OCI-M1 (cell line): ENCODE results near the gene NPIPB6.

ENCODE experiments used
- DNase-seq: peaks from one replicate; lab custom pipeline; 2025; lab: John Stamatoyannopoulos, UW

Gene NPIPB6

DNA sequence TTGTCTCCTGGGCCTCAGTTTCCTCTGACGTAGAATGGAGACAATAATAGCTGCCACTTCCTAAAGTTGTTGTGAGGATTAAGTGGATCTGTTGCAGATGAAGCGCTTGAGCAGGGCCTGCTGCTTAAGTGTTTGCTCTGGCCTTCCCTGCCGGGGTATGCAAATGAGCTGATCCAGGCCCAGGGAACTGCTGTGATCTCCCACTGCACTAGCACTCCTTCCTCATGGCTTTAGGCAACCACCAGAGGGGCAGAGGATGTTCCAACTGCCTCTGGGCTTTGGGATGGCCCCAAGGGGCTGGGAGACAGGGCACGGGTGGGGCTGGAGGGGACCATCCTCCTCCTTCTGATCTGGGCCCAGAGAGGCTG is 64.8 kb downstream of the NPIPB6 start:
- DNase-seq: no peak

- DNase-seq: no peak
These were observed 65.4 kb downstream of the NPIPB6 start for GRCh38 chr16:28297784-28298510.

- DNase-seq: no peak
These were observed 66.0 kb downstream of the NPIPB6 start for GRCh38 chr16:28297308-28297707.

- no peak for DNase-seq
These were observed 68.0 kb downstream of the NPIPB6 start for GRCh38 chr16:28295276-28295675.

GRCh38 chr16:28294201-28294600 is 69.1 kb downstream of the NPIPB6 start:
- DNase-seq: no peak

DNA sequence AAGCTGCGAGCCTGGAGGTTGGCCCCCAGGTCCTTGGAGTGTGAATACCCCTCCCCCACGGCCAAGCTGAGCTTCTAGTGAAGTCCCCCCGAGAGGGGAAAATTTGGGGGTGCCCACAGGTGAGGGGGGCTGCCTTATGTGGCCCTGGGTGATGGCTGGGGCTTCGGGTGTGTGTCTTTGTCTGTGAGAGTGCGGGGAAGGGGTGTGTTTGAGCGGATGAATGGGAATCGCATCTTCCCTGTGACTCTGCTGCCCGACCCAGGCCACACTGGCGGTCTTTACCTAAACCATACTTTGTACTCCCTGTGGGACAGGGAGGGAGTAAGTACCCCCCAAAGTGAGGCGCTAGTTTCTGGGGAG is 69.7 kb downstream of the NPIPB6 start:
- no peak for DNase-seq

DNA sequence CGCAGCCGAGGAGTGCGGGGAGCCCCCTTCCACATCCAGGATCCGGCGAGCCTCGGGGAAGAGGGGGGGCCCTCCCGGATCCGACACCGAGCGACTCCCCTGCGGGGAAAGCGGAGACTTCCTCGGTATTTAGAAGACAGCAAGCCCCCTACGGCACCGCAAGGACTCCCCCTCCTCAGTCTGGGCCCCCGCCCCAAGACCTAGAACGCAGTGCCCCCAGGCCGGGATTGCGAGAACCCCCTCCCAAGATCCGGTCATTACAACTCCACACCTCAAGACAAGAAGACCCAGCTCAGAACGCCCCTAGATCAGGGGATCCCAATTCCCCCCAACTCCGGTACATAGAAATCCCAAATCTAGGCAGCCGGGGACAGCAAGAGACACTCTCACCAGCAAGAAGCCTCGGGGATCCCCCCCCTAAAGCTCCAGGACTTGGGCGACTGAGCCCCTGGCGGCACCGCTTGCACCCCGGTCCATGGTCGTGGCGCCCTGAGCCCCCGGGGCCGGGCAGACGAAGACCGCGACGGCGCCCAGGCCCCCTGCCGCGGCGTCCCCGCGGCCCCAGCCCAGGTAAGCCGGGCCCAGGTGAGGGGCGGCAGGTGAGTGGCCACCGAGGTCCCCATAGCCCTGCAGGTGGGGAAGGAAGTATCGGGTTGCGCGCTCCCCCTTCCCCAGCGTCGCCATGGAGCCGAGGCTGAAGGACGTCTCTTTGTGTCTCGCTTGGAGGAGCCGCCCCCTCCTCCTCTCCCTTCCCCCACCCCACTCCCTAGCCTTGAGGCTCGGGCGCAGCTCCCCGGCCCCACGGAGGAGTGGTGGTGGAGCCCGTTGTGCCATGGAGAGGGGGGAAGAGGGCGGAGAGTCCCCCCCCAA is 70.3 kb downstream of the NPIPB6 start:
- no peak for DNase-seq
